Measurements from ENCODE around the gene RPS29. TPM values are rescaled to one million over a fixed set of nuclear protein-coding genes. Genes with fewer than 3 reads are reported as not detected.

RPS29 gene
- total RNA-seq, 2 experiments from 2014 or later: 3,356 to 3,996 TPM

- Mint-ChIP-seq H3K4me1 (ENCODE audit: low read depth) (no peaks in the 10 kb centered on the region), H3K9me3 (no peaks in the 10 kb centered on the region), H3K27me3 (no peaks in the 10 kb centered on the region), H3K4me3 (no peak overlapping the region), H3K36me3 (ENCODE audit: low read depth) (no peaks in the 10 kb centered on the region), H3K27ac (no peak overlapping the region)
- intact Hi-C loops (cut with DNase I, micrococcal nuclease): no loop called here
- Histone ChIP-seq H3K4me1 (ENCODE audit: insufficient read depth, low read length) (no peaks in the 10 kb centered on the region), H3K27me3 (ENCODE audit: control insufficient read depth in 1 of 2, insufficient read depth in 2 of 2, low read length in 2 of 2) (no peaks in the 10 kb centered on the region), H3K27ac (ENCODE audit: low read depth in 1 of 2, low read length in 2 of 2) (no peak overlapping the region), H3K9me3 (ENCODE audit: control insufficient read depth in 1 of 2, insufficient read depth in 1 of 2, low read length in 2 of 2) (no peaks in the 10 kb centered on the region), H3K4me3 (ENCODE audit: low read length) (no peak overlapping the region), H3K36me3 (ENCODE audit: insufficient read depth, low read length) (no peaks in the 10 kb centered on the region)
- ATAC-seq (ENCODE audit: poor library complexity) (no peak), DNase-seq (no peak)
- ChIA-PET POLR2A (no interaction called here), CTCF (no interaction called here)
- no peak for TF ChIP-seq CTCF (IDR thresholded peaks at IDR 0.05)
Measured at GRCh38 chr14:49559979-49560768, 26.0 kb downstream of the RPS29 start.

GRCh38 chr14:49553892-49554291 lies 32.3 kb downstream of the RPS29 start:
- no peaks in the 10 kb centered on the region for H3K4me1 Mint-ChIP-seq (ENCODE audit: low read depth)
- DNase-seq (no peak), ATAC-seq (ENCODE audit: poor library complexity) (no peak)
- H3K27me3 Mint-ChIP-seq: no peaks in the 10 kb centered on the region
- Histone ChIP-seq H3K27ac (ENCODE audit: low read depth in 1 of 2, low read length in 2 of 2) (no peak overlapping the region), H3K36me3 (ENCODE audit: insufficient read depth, low read length) (no peaks in the 10 kb centered on the region), H3K27me3 (ENCODE audit: control insufficient read depth in 1 of 2, insufficient read depth in 2 of 2, low read length in 2 of 2) (no peaks in the 10 kb centered on the region), H3K9me3 (ENCODE audit: control insufficient read depth in 1 of 2, insufficient read depth in 1 of 2, low read length in 2 of 2) (no peaks in the 10 kb centered on the region), H3K4me3 (ENCODE audit: low read length) (no peak overlapping the region), H3K4me1 (ENCODE audit: insufficient read depth, low read length) (no peaks in the 10 kb centered on the region)
- CTCF ChIA-PET: no interaction called here
- POLR2A ChIA-PET: interaction anchor here (1.2 kb wide), 1 partner anchor 31 kb away, joined by 3 read pairs; no protein-coding TSS in a partner anchor
- no peak for TF ChIP-seq CTCF (IDR thresholded peaks at IDR 0.05)
- no peaks in the 10 kb centered on the region for H3K9me3 Mint-ChIP-seq
- H3K36me3 Mint-ChIP-seq (ENCODE audit: low read depth): no peaks in the 10 kb centered on the region
- H3K4me3 Mint-ChIP-seq: no peak overlapping the region
- no peak overlapping the region for H3K27ac Mint-ChIP-seq
- intact Hi-C loops (cut with DNase I, micrococcal nuclease): no loop called here

GRCh38 chr14:49553106-49553505 lies 33.1 kb downstream of the RPS29 start:
- no peaks in the 10 kb centered on the region for H3K27me3 Mint-ChIP-seq
- no peaks in the 10 kb centered on the region for H3K9me3 Mint-ChIP-seq
- no peaks in the 10 kb centered on the region for H3K4me1 Mint-ChIP-seq (ENCODE audit: low read depth)
- DNase-seq (no peak), ATAC-seq (ENCODE audit: poor library complexity) (no peak)
- intact Hi-C loops (cut with DNase I, micrococcal nuclease): no loop called here
- Histone ChIP-seq H3K9me3 (ENCODE audit: control insufficient read depth in 1 of 2, insufficient read depth in 1 of 2, low read length in 2 of 2) (no peaks in the 10 kb centered on the region), H3K4me1 (ENCODE audit: insufficient read depth, low read length) (no peaks in the 10 kb centered on the region), H3K27ac (ENCODE audit: low read depth in 1 of 2, low read length in 2 of 2) (no peak overlapping the region), H3K27me3 (ENCODE audit: control insufficient read depth in 1 of 2, insufficient read depth in 2 of 2, low read length in 2 of 2) (no peaks in the 10 kb centered on the region), H3K4me3 (ENCODE audit: low read length) (no peak overlapping the region), H3K36me3 (ENCODE audit: insufficient read depth, low read length) (no peaks in the 10 kb centered on the region)
- no peak overlapping the region for H3K4me3 Mint-ChIP-seq
- TF ChIP-seq CTCF (IDR thresholded peaks at IDR 0.05): no peak
- no peak overlapping the region for H3K27ac Mint-ChIP-seq
- ChIA-PET POLR2A (no interaction called here), CTCF (no interaction called here)
- no peaks in the 10 kb centered on the region for H3K36me3 Mint-ChIP-seq (ENCODE audit: low read depth)

All from CD4-positive, alpha-beta T cell (primary cell).